ENCODE results near the gene CYP19A1. TPM values are rescaled to one million over a fixed set of nuclear protein-coding genes. Genes with fewer than 3 reads are reported as not detected.

The CYP19A1 gene
- total and polyA plus RNA-seq, 8 donors = 0.09 to 2.5 (median 0.28) TPM; not detected in 1

DNA sequence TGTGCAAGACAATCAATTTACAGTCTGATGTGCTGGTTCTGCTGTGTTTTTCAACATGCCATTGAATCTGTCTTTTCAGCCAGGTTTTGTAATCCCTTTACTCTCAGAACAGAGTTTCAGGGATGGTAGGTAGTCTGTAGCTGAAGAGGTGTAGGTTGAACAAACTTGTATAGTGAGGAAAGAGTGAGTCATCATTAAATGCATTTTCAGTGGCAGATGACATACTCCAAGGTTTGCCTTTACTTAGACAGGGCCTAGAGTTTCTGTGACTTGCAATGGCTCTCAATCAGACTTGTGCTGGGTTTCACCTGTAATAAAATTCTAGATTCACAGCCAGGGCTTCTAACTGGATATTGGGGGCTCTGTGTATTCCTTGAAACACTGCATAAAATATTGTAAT, 94.6 kb downstream of the CYP19A1 start:
- Histone ChIP-seq H3K4me3 (no peak overlapping the region), H3K27ac (no peak overlapping the region), H3K36me3 (no peaks in the 10 kb centered on the region), H3K4me1 (no peaks in the 10 kb centered on the region), H3K27me3 (no peaks in the 10 kb centered on the region), H3K9me3 (no peaks in the 10 kb centered on the region)
- DNase-seq (no peak), FAIRE-seq (no peak), ATAC-seq (peak in 2 of 4 donors; percentile 53 to 66)
- TF ChIP-seq, protein P1, sequence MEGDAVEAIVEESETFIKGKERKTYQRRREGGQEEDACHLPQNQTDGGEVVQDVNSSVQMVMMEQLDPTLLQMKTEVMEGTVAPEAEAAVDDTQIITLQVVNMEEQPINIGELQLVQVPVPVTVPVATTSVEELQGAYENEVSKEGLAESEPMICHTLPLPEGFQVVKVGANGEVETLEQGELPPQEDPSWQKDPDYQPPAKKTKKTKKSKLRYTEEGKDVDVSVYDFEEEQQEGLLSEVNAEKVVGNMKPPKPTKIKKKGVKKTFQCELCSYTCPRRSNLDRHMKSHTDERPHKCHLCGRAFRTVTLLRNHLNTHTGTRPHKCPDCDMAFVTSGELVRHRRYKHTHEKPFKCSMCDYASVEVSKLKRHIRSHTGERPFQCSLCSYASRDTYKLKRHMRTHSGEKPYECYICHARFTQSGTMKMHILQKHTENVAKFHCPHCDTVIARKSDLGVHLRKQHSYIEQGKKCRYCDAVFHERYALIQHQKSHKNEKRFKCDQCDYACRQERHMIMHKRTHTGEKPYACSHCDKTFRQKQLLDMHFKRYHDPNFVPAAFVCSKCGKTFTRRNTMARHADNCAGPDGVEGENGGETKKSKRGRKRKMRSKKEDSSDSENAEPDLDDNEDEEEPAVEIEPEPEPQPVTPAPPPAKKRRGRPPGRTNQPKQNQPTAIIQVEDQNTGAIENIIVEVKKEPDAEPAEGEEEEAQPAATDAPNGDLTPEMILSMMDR (IDR thresholded peaks at IDR 0.05) = no peak
- intact Hi-C loops (cut with DNase I) = no loop called here

DNA sequence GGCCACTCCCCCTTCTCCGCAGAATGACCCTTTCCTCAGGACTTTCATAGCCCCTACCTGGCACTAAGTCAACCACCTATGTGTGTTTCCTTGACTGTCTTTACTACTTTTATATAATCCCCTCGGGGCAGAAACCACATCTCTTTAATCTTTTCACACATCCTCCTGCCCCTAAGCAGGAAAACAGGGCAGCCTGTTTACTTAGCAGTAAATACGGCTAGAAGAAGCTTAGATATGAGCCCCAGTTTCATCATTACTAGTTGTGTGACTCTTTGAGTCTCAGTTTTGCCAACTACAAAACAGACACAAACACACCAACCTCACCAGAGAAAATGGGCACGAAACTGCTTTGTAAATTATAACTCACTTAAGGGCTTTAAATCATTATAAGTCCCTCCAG, 98.3 kb downstream of the CYP19A1 start:
- Histone ChIP-seq H3K4me3 (no peak overlapping the region), H3K27me3 (no peaks in the 10 kb centered on the region), H3K27ac (no peak overlapping the region), H3K36me3 (no peaks in the 10 kb centered on the region), H3K9me3 (no peaks in the 10 kb centered on the region), H3K4me1 (no peaks in the 10 kb centered on the region)
- TF ChIP-seq, protein P1 (IDR thresholded peaks at IDR 0.05) = no peak
- ATAC-seq (no peak), FAIRE-seq (no peak), DNase-seq (no peak)
- WGBS, 2 donors = 34 to 37% methylated on average over 4 of the region's 4 CpGs
- intact Hi-C loops (cut with DNase I) = no loop called here

DNA sequence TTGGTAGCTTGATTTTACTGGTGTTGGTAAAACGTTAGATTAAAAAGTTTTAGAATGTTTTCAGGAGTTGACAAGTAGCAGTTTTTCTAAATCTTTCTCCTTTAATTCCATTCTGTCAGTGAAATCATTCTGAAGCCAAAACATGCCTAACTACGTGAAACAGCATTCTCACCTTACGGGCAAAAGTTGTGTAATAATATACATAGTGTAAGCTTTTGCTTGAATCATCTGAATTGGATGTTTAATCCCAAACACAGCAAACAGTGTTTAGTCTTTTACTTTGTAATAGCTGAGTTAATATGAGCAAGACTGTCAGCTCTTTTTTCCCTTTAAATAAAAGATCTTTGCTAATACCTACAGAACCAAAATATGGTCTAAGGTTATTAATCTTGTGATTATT, 100.6 kb downstream of the CYP19A1 start:
- TF ChIP-seq, protein P1 (IDR thresholded peaks at IDR 0.05) = no peak
- H3K27ac ChIP-seq = no peak overlapping the region
- 54 to 82% methylated on average over 3 of the region's 3 CpGs for whole genome bisulfite sequencing, 2 donors
- intact Hi-C loops (cut with DNase I) = no loop called here
- H3K36me3 ChIP-seq = no peaks in the 10 kb centered on the region
- H3K4me3 ChIP-seq = no peak overlapping the region
- FAIRE-seq = no peak
- no peaks in the 10 kb centered on the region for H3K4me1 ChIP-seq
- DNase-seq = no peak
- ATAC-seq = no peak
- H3K27me3 ChIP-seq = no peaks in the 10 kb centered on the region
- H3K9me3 ChIP-seq = no peaks in the 10 kb centered on the region

DNA sequence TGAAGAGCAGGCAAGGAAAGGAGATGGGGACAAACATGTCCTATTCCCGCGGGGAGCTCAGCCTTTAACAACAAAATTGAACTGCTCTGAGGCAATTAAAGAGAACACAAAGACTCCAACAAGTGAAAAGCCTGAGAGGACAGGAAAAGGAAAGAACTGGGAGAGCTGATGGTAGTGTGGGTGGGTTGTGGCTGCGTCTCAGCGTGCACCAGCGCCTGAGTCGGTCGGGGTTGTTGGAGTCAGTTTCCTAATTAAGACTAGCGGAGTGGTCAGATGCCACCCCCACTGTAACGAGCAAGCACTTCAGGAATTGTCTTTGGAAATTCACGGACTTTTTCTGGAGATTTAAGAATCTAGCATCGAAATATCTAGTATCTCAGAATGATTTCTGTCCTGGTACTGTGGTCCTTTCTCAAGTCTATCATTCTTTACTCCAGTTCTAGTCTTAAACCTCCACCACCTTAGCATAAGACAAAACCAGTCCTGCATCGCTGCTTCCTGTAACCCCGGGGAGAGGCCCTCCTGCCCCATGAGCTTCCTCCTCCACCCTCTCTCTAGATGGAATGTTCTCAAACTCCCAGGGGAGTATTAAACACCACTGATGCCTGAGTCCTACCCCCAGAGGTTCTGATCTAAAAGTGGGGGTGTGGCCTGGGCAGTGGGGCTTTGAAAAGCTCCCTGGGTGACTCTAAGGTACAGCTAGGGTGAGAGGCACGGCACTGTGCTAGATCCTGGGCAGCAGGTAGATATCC, 104.0 kb downstream of the CYP19A1 start:
- DNase-seq = no peak

DNA sequence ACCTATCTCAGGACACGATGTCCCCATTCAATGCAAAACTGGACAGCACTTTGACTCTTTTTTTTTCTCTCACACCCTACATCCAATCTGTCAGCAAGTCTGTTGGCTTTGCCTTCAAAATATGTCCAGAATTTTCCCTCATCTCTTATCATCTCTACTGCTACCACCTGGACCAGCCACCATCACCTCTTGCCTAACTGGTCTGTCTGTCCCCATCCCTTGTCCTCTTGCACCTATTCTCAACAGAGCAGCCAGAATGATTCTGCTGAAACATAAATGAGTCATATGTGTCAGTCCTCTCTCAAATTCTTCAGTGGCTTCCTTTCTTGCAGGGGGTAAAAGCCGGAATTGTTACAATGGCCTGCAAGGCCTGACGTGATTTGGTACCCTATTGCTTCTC, 105.8 kb downstream of the CYP19A1 start:
- 90 to 92% methylated on average over 3 of the region's 3 CpGs for WGBS, 2 donors
- FAIRE-seq = no peak

More for the DNA sequence above, 104.0 kb downstream of the CYP19A1 start:
- ATAC-seq = no peak
- no peaks in the 10 kb centered on the region for H3K9me3 ChIP-seq
- H3K27me3 ChIP-seq = no peaks in the 10 kb centered on the region
- H3K27ac ChIP-seq = no peak overlapping the region
- WGBS, 2 donors = 87 to 89% methylated on average over 14 of the region's 14 CpGs
- H3K36me3 ChIP-seq = no peaks in the 10 kb centered on the region
- H3K4me1 ChIP-seq = no peaks in the 10 kb centered on the region
- no peak overlapping the region for H3K4me3 ChIP-seq
- FAIRE-seq = no peak
- intact Hi-C loops (cut with DNase I) = no loop called here
- TF ChIP-seq, protein P1 (IDR thresholded peaks at IDR 0.05) = no peak

More for the DNA sequence above, 105.8 kb downstream of the CYP19A1 start:
- no peak for ATAC-seq
- no peak for DNase-seq
- Histone ChIP-seq H3K27ac (no peak overlapping the region), H3K4me3 (no peak overlapping the region), H3K36me3 (no peaks in the 10 kb centered on the region), H3K9me3 (no peaks in the 10 kb centered on the region), H3K27me3 (no peaks in the 10 kb centered on the region), H3K4me1 (no peaks in the 10 kb centered on the region)
- TF ChIP-seq, protein P1 (IDR thresholded peaks at IDR 0.05) = no peak
- intact Hi-C loops (cut with DNase I) = no loop called here
